ENCODE data around the gene METTL17.

GRCh38 chr14:20969336-20969735 is 20.4 kb upstream of the METTL17 start:
- TF ChIP-seq POLR2AphosphoS5 (IDR thresholded peaks at IDR 0.05; ENCODE audit: low read depth, low read length) (no peak), POLR2A (IDR thresholded peaks at IDR 0.05; ENCODE audit: low read depth, low read length) (no peak), PAX5 (IDR thresholded peaks at IDR 0.05; ENCODE audit: insufficient read depth, low read length, severe bottlenecking) (no peak)
